Common myeloid progenitor, CD34-positive (primary cell): ENCODE measurements around the gene COL15A1.
"Not testable (repeated sequence)": the region's sequence is repeated elsewhere in the genome, so short reads cannot be mapped to it uniquely, and the experiment has no call there.

Experiments used
- CTCF ChIA-PET: fragments of 350-600 bp; sonication (Branson Sonifier 250); formaldehyde crosslinking; loops from one replicate; lab custom pipeline; 2021; ENCODE audit warnings: antibody characterized with exemption; lab: Charles Lee
- POLR2A ChIA-PET: fragments of 350-600 bp; sonication (Branson Sonifier 250); formaldehyde crosslinking; loops from one replicate; lab custom pipeline; 2021; ENCODE audit warnings: antibody characterized with exemption; lab: Charles Lee
- DNase-seq, 3 donors: peaks; one replicate each; pipeline versions ENCODE4 v3.0.0 to v3.0.0-alpha.2; 2013
- H3K27ac ChIP-seq, 2 experiments: 1 replicate in 1 of 2; 2 replicates in 1 of 2; pipeline ENCODE4 v1.7.0; 2013; ENCODE audit warnings: inconsistent platforms in 2 of 2, low read length in 2 of 2, mild to moderate bottlenecking in 2 of 2, low read depth in 1 of 2, moderate library complexity in 1 of 2; ENCODE audit not compliant: severe bottlenecking in 2 of 2, insufficient read depth in 1 of 2, poor library complexity in 1 of 2
- H3K27me3 ChIP-seq, 5 experiments: replicated peaks in 2 of 5; 1 replicate in 3 of 5; 2 replicates in 2 of 5; pipeline versions ENCODE4 v1.6.1 to v1.7.0; 2013; ENCODE audit warnings: low read length in 4 of 5, mild to moderate bottlenecking in 2 of 5, moderate library complexity in 2 of 5, inconsistent platforms in 1 of 5; ENCODE audit not compliant: insufficient read depth in 5 of 5, control insufficient read depth in 4 of 5
- H3K36me3 ChIP-seq, 4 experiments: 1 replicate in 2 of 4; 2 replicates in 2 of 4; pipeline versions ENCODE4 v1.6.1 to v1.7.0; 2013; ENCODE audit warnings: low read length in 3 of 4, control low read depth in 1 of 4, mild to moderate bottlenecking in 1 of 4; ENCODE audit not compliant: control insufficient read depth in 4 of 4, insufficient read depth in 4 of 4
- H3K4me1 ChIP-seq, 4 experiments: 1 replicate in 3 of 4; 2 replicates in 1 of 4; pipeline versions ENCODE4 v1.6.1 to v1.7.1; 2013; ENCODE audit warnings: low read length in 3 of 4, mild to moderate bottlenecking in 3 of 4, control low read depth in 1 of 4, inconsistent platforms in 1 of 4, moderate library complexity in 1 of 4; ENCODE audit not compliant: control insufficient read depth in 4 of 4, insufficient read depth in 4 of 4; ENCODE audit errors: control extremely low read depth in 1 of 4
- H3K4me3 ChIP-seq, 7 experiments: 1 replicate in 4 of 7; 2 replicates in 3 of 7; pipeline versions ENCODE4 v1.5.1 to v1.7.0; 2013; ENCODE audit warnings: mild to moderate bottlenecking in 7 of 7, low read length in 6 of 7, moderate library complexity in 6 of 7, inconsistent platforms in 2 of 7, low read depth in 2 of 7, control low read depth in 1 of 7; ENCODE audit not compliant: insufficient read depth in 4 of 7, control insufficient read depth in 1 of 7; ENCODE audit errors: extremely low read depth in 1 of 7
- H3K9me3 ChIP-seq, 5 experiments: 1 replicate in 4 of 5; 2 replicates in 1 of 5; pipeline versions ENCODE4 v1.6.1 to v1.7.1; 2013; ENCODE audit warnings: low read length in 4 of 5, mild to moderate bottlenecking in 2 of 5, inconsistent platforms in 1 of 5, low read depth in 1 of 5, moderate library complexity in 1 of 5; ENCODE audit not compliant: control insufficient read depth in 4 of 5, insufficient read depth in 2 of 5; ENCODE audit errors: control extremely low read depth in 1 of 5
- WGBS: methylation state at CpG from one replicate; pipeline ENCODE4 v1.1.5; 2013; ENCODE audit not compliant: insufficient coverage; 5-methylcytosine and 5-hydroxymethylcytosine counted together

The COL15A1 gene

GRCh38 chr9:98900725-98901124 is 43.0 kb upstream of the COL15A1 start:
- H3K4me3 ChIP-seq = no peak overlapping the region
- H3K9me3 ChIP-seq = peaks cover 0 to 13% (median 3%) of the 10 kb centered on the region in 5 experiments
- 71% methylated on average over 1 of the region's 3 CpGs for WGBS
- H3K4me1 ChIP-seq = peaks cover 0 to 10% (median 7%) of the 10 kb centered on the region in 4 experiments
- POLR2A ChIA-PET = no interaction called here
- H3K27ac ChIP-seq = no peak overlapping the region
- CTCF ChIA-PET = no interaction called here
- no peak for DNase-seq
- no peaks in the 10 kb centered on the region for H3K36me3 ChIP-seq
- no peaks in the 10 kb centered on the region for H3K27me3 ChIP-seq

GRCh38 chr9:98901843-98902242 is 41.9 kb upstream of the COL15A1 start:
- CTCF ChIA-PET, H3K9me3 ChIP-seq, DNase-seq, POLR2A ChIA-PET, H3K36me3 ChIP-seq, H3K4me3 ChIP-seq, H3K27me3 ChIP-seq, H3K27ac ChIP-seq: not testable (repeated sequence)
- 77% methylated on average over 2 of the region's 3 CpGs for WGBS
- peaks cover 0 to 10% (median 7%) of the 10 kb centered on the region in 4 experiments for H3K4me1 ChIP-seq

GRCh38 chr9:98902516-98902915 is 41.2 kb upstream of the COL15A1 start:
- DNase-seq = no peak
- WGBS = 100% methylated on average over 1 of the region's 1 CpG
- POLR2A ChIA-PET = no interaction called here

GRCh38 chr9:98902925-98903324 is 40.8 kb upstream of the COL15A1 start:
- 84% methylated on average over 5 of the region's 5 CpGs for WGBS
- ChIA-PET CTCF (no interaction called here), POLR2A (no interaction called here)
- Histone ChIP-seq H3K4me1 (peaks cover 0 to 10% (median 7%) of the 10 kb centered on the region in 4 experiments), H3K27me3 (no peaks in the 10 kb centered on the region), H3K36me3 (no peaks in the 10 kb centered on the region), H3K4me3 (no peak overlapping the region), H3K9me3 (peaks cover 0 to 1% (median 0%) of the 10 kb centered on the region in 5 experiments), H3K27ac (no peak overlapping the region)
- DNase-seq = no peak

More at GRCh38 chr9:98902516-98902915, 41.2 kb upstream of the COL15A1 start:
- Histone ChIP-seq H3K4me1 (peaks cover 0 to 10% (median 7%) of the 10 kb centered on the region in 4 experiments), H3K4me3 (no peak overlapping the region), H3K27me3 (no peaks in the 10 kb centered on the region), H3K27ac (no peak overlapping the region), H3K9me3 (peaks cover 0 to 3% (median 0%) of the 10 kb centered on the region in 5 experiments), H3K36me3 (no peaks in the 10 kb centered on the region)
- CTCF ChIA-PET = no interaction called here

GRCh38 chr9:98903961-98904411 is 39.7 kb upstream of the COL15A1 start:
- POLR2A ChIA-PET = no interaction called here
- no peaks in the 10 kb centered on the region for H3K27me3 ChIP-seq
- peaks cover 0 to 14% (median 7%) of the 10 kb centered on the region in 4 experiments for H3K4me1 ChIP-seq
- DNase-seq = no peak
- no peak overlapping the region for H3K27ac ChIP-seq
- no peak overlapping the region for H3K4me3 ChIP-seq
- WGBS = 97% methylated on average over 8 of the region's 8 CpGs
- H3K36me3 ChIP-seq = no peaks in the 10 kb centered on the region
- no peaks in the 10 kb centered on the region for H3K9me3 ChIP-seq
- CTCF ChIA-PET = no interaction called here

- H3K27ac ChIP-seq = no peak overlapping the region
- CTCF ChIA-PET = no interaction called here
- POLR2A ChIA-PET = no interaction called here
- H3K27me3 ChIP-seq = no peaks in the 10 kb centered on the region
- no peak overlapping the region for H3K4me3 ChIP-seq
- WGBS = 84% methylated on average over 4 of the region's 4 CpGs
- H3K4me1 ChIP-seq = peaks cover 0 to 5% (median 0%) of the 10 kb centered on the region in 4 experiments
- H3K9me3 ChIP-seq = no peaks in the 10 kb centered on the region
- no peak for DNase-seq
- H3K36me3 ChIP-seq = no peaks in the 10 kb centered on the region
These were observed 38.7 kb upstream of the COL15A1 start for GRCh38 chr9:98905015-98905414.

GRCh38 chr9:98906273-98907040 is 37.2 kb upstream of the COL15A1 start:
- Histone ChIP-seq H3K27ac (no peak overlapping the region), H3K4me3 (no peak overlapping the region), H3K4me1 (peaks cover 0 to 4% (median 0%) of the 10 kb centered on the region in 4 experiments), H3K9me3 (no peaks in the 10 kb centered on the region), H3K36me3 (no peaks in the 10 kb centered on the region), H3K27me3 (no peaks in the 10 kb centered on the region)
- no peak for DNase-seq
- CTCF ChIA-PET = interaction anchor here (1.1 kb wide), 1 partner anchor 19 kb away, joined by 3 read pairs; no protein-coding TSS in a partner anchor
- WGBS = 81% methylated on average over 6 of the region's 8 CpGs
- POLR2A ChIA-PET = no interaction called here
